ENCODE measurements around the gene MARCHF2.

- TF ChIP-seq, protein P1, sequence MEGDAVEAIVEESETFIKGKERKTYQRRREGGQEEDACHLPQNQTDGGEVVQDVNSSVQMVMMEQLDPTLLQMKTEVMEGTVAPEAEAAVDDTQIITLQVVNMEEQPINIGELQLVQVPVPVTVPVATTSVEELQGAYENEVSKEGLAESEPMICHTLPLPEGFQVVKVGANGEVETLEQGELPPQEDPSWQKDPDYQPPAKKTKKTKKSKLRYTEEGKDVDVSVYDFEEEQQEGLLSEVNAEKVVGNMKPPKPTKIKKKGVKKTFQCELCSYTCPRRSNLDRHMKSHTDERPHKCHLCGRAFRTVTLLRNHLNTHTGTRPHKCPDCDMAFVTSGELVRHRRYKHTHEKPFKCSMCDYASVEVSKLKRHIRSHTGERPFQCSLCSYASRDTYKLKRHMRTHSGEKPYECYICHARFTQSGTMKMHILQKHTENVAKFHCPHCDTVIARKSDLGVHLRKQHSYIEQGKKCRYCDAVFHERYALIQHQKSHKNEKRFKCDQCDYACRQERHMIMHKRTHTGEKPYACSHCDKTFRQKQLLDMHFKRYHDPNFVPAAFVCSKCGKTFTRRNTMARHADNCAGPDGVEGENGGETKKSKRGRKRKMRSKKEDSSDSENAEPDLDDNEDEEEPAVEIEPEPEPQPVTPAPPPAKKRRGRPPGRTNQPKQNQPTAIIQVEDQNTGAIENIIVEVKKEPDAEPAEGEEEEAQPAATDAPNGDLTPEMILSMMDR (IDR thresholded peaks at IDR 0.05): no peak
- no peak for TF ChIP-seq POLR2AphosphoS5 (IDR thresholded peaks at IDR 0.05; ENCODE audit: insufficient read depth in 1 of 2, low read depth in 1 of 2)
Measured at GRCh38 chr19:8457209-8457608, 44.1 kb downstream of the MARCHF2 start.

Data from vagina (tissue), 2 donors.